ENCODE data around the gene RNU6-8.

RNU6-8 gene

DNA sequence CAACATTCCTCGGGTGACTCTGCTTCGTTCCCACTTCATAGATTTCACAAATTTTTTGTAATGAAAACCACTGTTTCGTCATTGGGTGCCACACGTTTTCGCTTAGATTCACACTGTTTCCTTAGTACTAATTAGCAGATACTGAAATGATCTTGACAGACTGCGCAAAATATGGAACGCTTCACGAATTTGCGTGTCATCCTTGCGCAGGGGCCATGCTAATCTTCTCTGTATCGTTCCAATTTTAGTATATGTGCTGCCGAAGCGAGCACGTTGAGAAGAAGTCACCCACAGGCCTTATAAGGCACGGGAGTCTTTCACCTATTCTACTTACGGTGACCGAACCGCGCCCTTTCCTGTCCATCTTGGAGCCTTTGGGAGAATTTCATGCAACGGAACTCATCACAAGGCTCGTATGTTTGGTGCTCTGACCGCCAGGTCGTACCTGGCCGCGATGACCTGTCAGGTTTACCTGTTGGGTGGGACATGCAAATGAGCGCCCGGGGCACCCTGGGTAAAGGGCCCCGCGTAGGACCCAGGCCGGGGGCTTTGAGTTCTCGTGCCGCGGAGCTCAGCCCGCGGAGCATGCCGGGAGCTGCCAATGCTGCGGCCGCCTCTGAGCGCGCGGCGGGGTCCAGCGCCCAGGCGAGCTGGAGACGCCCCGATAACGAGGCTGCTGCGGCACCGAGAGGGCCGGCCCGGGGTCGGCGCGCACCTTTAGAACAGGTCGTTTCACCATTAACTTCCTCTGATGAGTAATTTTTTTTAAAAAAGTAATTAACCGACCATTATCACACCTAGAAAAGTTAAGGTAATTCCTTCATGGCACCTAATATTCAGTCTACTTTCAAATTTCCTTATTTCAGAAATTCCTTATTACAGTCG is at the start of gene RNU6-8:
TSS of gene RNU6-8 (minus strand) at position 272 of the 885 bp plus-strand sequence.
- peak; percentile 95 for DNase-seq

DNA sequence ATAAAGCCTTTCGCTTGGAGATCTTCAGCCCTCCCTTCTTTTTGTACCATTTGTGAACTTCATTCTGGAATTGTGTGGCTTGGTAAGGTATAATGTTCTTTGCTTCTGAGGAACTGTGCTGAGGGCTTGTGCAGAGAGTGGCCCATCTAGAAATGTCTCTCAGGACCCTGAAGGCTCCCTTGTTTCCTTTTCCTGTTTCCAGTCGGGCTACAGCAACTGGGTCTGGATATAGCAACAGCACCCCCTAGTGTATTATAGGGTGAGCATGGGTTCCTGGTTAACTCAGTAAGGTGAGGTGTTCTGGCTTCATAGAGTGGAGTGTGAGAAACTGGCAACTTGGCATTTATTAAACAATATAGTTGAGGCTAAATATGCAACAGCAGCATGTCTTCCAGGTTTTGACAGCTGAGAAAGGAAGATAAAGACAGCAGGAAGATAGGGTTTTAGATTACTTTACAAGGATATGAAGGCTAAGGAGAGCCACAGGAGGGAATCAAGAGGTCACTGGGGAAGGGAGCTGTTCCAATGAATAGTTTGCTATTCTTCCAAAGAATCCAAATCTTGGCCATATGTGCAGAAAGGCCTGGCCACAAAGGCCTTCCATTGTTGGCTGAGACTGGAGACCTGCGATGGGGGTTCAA is 49.1 kb upstream of the RNU6-8 start:
- peak; percentile 72 for DNase-seq

- no peak for DNase-seq
Observed at GRCh38 chr14:32251530-32251929, 48.5 kb upstream of the RNU6-8 start.

DNA sequence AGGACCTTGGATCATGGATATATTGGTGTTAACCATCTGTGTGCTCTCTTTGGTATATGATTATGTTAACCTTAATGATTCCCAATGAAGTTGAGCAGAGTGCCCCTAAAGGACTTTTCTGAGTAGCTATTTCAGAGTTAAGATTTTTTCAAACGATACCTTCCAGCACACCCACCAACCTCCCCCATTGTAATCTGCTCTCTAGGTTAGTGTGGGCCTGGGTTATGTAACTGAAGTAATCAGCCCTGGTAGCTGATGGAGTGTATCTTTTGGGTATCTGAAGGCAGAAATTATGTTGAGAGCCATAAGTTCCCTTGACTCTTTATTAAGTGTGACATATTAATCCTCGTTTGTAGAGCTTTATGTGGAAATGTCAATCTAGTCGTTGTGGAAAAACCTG is 47.6 kb upstream of the RNU6-8 start:
- DNase-seq, result no peak

- DNase-seq, result no peak
Observed at GRCh38 chr14:32249780-32250179, 46.7 kb upstream of the RNU6-8 start.

- no peak for DNase-seq
Observed at GRCh38 chr14:32249371-32249770, 46.3 kb upstream of the RNU6-8 start.

DNA sequence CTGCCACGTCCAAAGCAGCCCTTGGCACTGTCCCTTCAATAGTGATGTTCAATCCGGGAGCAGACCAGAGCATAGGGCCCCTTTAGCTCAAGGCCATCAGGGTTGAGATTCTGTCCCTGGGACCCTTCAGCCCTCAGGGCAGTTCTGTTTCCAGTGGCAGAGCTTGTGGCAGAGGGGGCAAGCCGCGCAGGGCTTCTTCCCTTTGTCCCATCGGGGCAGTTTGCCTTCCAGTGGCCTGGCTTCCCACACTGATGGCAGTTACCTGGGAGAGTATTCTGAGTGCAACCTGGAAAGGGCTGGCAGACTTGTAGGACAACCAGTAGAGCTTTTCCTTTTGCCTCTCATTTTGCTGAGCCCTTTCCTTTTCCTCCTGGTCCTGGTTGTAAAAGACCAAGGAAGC is 43.7 kb upstream of the RNU6-8 start:
- no peak for DNase-seq

DNA sequence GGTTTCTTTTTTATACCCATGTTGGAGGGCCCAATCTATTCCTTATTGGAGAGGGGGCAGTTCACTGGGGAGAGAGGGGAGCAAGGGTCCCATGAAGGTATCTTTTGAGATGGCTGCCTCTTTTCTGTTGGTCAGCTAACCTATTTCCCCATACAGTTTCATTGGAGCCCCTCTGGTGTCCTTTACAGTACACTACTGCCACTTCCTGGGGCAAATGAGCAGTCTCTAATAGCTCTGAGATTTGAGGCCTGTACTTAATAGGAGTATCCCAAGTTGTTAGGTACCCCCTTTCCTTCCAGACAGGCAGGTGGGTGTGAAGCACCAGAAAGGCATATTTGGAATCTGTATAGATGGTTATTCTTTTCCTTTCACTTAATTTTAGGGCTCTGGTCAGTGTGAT is 41.3 kb upstream of the RNU6-8 start:
- no peak for DNase-seq

GRCh38 chr14:32233260-32233659 is 30.2 kb upstream of the RNU6-8 start:
- no peak for DNase-seq

GRCh38 chr14:32232481-32232880 is 29.4 kb upstream of the RNU6-8 start:
- DNase-seq, result no peak

- no peak for DNase-seq
Observed at GRCh38 chr14:32230695-32231280, 27.7 kb upstream of the RNU6-8 start.

DNA sequence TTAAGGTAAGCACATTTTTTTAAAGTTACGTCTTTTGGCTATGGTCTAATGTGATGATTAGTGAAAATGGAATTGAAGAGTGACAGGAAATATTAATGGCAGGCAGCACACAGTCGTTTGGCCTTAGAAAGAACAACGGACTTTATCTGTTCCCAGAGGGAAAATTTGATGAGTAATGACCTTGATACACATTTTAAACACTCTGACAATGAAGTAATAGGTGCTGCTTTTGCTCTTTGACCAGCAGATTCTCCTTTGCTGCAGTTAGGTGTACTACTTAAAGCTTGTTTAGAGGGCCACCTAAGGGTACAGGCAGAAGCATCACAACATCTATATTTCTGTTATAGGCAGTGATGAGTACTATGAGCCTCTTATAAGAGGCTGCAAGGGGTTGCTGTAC is 27.1 kb upstream of the RNU6-8 start:
- no peak for DNase-seq

- no peak for DNase-seq
Observed at GRCh38 chr14:32226056-32226455, 23.0 kb upstream of the RNU6-8 start.

DNA sequence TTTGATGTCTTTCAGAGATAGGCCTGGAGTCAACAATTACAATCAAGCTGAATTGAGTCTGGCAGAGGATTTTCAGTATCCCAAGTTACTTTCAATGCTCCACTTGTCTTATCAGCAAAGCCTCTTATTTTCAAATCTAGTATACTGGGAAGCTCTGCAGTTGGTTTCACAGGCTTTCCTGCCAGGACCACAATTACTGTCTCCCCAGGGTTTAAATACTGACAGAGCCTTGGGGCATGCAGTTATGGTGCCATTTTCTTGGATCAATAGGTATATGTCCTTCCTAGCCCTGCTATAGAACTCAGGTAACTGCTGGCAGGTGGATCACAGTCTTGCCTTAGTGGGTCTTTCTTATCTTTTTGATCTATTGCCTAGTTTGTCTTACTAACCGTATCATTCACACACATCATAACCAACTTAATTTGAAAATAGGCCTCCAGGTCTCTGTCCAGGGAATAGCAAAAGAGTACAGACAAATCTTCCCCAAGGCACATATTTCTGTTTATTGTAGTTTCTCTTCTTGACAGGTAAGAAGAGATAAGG is 22.4 kb upstream of the RNU6-8 start:
- no peak for DNase-seq

DNA sequence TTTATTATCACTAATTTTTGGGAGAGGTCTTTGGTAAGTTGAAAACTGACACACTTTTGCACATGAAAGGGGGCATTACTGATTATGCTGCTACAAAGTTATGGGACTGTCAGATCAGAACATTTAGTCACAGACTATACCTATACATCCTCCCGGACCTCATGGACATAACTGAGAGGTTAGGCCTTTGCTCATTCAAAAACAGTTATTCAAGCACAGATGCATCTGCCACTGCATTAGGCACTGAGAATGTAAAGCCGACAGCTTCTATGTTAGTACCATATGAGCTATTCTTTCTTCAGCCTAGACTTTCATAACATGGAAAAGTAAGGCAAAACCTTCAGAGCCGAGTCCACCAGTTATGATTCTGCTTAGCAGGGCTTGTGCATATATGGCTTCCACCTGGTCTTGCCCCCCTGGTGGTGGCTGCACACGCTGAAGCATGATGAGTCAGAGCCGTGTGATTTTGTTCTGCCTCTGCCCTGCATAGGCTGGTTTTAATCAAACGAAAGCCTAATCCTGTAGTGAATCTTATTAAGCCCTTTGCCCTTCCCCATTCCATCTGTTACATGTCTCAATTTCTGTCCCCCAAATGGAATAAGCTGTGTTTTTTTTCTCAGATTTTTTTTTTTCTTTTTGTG is 21.8 kb upstream of the RNU6-8 start:
- peak; percentile 79 for DNase-seq

GRCh38 chr14:32217301-32217700 is 14.2 kb upstream of the RNU6-8 start:
- no peak for DNase-seq

DNA sequence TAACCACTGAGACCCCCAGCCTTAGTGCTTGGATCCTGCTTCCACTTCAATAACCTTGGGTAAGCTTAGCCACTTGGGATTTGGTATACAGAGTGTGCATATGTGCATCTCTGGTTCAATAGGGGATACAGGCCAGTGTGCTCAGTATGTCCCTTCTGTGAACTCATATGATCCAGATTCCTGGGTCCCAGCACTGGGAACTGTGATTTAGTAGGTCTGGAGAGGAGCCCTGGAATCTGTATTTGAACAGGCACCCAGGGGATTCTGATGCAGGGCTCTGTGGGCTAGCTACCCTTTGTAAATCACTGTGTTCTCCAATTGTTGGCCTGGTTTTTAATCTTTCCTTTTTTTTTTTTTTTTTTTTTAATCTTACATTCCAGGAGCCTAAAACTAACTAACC is 9.8 kb upstream of the RNU6-8 start:
- DNase-seq, result no peak

- DNase-seq, result no peak
Observed at GRCh38 chr14:32211068-32211404, 8.0 kb upstream of the RNU6-8 start.

- DNase-seq, result no peak
Observed at GRCh38 chr14:32209471-32209870, 6.4 kb upstream of the RNU6-8 start.

DNA sequence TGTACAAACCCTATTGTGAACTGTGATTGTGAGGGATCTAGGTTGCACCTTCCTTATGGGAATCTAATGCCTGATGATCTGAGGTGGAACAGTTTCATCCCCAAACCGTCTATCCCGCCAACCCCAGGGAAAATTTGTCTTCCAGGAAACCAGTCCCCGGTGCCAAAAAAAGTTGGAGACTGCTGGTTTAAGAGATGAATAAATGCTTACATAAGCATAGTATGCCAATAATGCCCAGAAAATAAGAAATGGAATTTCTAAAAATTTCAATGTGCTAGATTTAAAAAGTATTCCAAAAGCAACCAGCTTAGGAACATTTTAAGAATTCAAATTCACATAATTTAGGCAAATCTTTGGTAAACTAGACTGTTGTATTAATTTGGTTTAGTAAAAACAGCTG is 5.4 kb upstream of the RNU6-8 start:
- DNase-seq, result no peak

DNA sequence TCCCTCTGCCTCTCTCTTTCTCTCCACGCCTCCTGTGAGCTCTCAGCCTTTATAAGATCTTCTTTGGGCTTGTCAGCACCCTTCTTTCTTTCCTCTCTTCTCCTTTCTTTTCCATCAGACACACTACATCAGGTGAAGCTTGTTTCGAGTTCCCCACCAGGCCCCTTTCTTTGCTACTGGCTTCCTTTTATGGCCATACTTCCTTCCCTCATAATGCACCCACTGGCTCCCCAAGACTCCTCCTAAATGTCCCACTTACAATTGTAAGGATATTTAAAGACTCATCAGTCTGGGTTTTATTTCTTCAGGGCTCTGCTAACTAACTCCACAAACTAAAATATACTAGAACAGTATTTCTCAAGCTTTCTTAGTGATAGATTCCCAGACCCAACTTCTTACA is 3.5 kb upstream of the RNU6-8 start:
- no peak for DNase-seq

DNA sequence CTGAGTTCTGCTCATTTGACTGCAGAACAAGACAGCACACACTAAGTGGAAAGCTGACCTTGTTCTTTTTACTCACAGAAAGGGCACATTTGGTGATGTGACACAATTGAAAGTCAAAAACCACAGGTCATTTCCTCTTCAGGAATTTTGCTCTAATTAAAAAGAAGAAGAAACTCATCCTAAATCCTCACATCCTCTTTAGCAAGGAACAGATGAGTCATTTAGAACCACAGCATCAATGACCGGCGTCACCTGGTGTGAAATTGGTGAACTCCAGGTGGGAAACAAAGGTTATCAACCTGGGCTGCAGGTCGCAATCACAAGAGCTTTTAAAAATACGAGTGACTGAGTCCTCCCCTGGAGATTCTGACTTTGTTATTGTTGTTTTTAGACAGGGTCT is 2.9 kb upstream of the RNU6-8 start:
- no peak for DNase-seq

DNA sequence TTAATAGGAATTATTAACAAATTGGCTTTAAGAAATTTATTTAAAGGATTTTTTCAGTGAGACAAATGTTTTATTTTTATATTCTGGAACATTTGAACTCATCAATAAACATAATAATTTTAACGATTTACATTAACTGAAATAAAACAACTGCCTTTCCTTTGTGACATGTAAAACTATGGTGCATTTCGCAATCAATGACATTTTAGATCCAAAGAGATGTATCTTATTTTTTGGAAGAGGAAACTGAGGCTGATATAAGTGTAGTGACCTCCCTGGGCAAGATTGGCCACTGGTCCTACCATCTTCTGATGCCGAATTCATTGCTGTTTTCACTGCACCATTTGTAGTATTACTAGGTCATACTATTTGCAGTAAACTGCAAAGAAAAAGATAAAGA is 2.5 kb upstream of the RNU6-8 start:
- DNase-seq, result no peak
